ENCODE results near the gene RAD9A.

Gene RAD9A

DNA sequence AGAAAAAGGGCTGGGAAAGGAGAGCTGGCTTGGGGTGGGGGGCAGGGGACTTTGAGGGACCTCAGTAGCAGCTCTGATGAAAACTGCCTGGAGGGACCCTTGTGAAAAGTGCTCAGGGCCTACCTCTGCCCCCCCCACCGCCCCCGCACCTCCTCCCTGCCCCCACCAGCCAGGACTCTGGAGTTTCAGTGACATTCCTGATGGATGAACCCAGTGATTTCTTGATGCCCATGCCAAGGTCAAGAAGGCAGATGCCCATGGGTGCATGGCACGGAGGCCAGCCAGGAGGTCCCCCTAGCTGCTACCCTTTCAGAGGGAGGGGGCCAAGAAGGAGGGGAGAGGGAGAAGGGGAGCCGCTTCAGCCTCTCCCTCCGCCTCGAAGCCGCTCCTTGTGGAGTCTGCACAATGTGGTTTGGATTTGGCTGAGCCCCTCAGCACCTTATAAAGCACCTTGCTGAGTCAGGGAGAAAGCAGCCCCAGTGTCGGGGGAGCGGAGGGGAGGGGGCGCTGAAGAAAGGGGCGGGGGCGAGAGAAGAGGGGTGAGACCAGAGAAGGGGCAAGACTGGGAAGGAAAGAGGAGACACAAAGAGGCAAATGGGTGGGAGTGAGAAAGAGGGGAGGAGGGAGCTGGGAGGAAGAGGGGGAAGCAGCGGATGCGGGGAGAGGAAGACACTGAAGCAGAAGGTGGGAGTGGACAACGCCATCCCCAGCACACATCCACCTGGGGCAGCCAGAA is 16.3 kb upstream of the RAD9A start:
- DNase-seq = no peak

DNA sequence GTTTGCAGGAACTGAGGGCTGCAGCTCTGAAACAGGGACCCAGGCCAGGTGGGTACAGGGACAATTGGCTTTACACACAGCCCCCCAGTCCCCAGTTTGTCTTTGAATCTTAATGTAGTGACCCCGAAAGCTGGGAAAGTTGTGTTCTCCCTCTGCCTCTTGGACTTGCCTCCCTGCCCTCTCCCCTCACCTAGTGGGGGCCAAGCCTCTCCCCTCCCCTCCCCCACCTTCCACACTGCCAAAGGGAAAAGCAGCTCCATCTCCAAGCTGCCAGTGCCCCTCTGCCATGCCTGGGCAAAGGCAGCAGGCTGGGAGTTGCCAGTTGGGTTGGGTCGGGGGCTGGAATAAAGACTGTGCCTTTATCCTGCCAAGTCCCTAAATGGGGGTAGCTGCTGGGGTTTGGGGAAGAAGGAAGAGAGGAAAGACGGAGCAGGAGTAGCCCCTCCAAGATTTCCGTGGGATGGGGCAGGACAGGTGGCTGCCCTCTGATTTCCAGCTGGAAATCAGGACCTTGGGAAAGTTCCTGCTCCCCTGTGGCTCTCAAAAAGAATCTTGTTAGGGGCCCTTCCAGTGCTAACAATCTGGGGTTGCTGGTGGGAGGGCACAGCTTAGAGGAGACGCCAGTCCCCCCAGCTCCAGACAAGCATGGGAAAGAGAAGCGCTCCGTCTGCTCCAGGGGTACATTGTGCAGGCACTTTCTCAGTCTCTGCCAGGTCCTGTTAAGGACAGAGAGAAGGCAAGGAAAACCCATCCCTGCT is 15.5 kb upstream of the RAD9A start:
- no peak for DNase-seq

DNA sequence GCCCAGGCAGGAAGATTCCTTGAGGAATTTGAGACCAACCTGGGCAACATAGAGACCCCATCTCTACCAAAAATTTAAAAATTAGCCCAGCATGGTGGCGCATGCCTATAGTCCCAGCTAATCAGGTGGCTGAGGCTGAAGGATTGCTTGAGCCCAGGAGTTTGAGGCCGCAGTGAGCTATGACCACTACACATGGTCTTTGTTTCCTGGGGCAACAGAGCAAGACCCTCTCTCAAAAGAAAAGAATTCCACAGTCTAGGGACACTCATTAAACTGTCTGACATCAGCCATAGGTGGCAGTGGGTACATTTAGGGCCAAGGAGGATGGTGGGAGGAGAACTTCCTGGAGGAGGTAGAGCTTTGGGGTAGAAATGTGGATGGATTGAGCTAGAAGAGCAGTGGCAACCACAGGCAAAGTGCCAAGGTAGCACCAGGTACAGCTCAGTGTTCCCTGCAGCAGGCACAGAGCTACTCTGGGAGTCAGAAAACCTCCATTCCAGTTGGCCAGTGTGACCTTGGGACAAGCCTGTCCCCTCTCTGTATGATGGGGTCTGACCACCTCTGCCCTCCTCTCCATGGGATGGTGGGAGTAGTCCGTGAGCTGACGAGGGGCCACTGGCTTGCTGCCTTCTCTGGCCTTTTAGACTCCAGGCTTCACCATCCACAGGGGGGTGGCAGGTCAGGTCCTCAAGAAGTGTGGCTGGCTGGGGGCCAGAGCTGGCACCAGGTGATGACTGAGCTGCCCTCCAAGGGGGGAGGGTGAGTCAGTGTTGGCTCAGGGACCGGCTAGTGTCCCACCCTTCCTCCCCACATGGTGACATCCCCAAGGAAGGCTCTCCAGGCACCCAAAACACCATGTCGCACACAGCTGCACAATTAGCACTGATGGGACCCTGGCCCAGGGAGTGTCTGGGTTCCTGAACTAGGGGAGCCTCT is 14.6 kb upstream of the RAD9A start:
- DNase-seq = no peak

DNA sequence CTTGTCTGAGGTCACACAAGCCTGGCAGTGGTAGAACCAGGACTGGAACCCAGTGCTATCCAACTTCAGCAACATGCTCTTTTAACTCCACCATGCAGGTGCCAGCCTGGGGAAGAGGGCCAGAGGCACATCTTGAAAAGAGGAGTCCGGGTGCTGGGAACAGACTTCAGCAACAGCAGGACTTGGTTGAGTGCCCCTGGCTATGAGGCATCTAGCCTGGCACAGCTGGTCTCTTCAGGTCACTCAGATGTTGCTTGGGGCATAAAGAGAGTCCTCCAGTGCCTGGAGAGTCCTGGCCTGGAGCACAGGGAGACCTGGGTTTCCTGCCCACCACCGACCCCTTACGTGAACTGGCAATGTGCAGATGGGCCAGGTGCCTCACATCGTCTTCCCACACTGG is 13.2 kb upstream of the RAD9A start:
- no peak for DNase-seq

DNA sequence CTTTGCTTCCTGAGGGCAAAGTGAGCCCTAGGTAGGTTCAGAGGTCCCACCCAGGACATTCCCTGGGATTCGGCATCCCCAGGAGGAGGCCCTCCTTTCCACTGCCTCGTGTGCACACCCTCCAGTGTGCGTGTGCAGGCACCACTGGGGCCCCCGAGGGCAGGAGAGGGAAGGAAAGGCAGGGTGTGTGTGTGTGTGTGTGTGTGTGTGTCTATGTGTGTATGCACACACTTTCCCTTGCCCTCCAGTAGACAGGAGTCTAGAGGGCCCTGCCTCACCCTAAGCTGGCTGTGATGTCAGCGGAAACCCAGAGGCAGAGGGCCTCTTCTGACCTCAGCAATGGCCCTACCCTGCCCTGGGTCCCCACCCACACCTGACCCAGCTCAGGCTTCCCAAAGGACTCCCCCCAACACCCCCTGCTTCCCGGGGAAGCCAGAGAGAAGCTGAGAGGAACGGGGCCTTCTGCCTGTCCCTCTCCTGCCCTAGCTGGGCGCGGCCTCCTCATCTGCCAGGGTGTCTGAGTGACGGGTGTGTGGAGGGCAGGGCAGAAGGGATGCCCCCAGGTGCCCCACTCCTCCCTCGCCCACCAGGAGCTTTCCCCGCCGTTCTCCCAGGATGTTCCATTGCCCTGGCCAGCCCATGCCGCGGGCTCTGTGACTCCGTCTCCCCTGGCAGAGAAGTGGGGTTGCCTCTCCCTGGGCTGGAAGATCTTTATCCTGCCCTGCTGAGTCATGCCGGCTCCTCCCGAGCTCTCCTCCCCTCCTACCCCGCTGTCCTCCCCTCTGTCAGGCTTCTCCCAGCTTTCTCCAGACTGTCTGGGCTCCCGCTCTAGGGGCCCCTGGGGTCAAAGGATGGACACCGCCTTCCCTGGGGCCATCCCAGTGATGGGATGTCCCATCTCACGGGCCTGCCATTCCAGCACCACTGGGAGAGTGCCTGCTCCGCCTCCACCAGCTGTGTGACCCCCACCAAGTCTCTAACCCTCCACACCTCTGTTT is 12.4 kb upstream of the RAD9A start:
- DNase-seq = no peak

DNA sequence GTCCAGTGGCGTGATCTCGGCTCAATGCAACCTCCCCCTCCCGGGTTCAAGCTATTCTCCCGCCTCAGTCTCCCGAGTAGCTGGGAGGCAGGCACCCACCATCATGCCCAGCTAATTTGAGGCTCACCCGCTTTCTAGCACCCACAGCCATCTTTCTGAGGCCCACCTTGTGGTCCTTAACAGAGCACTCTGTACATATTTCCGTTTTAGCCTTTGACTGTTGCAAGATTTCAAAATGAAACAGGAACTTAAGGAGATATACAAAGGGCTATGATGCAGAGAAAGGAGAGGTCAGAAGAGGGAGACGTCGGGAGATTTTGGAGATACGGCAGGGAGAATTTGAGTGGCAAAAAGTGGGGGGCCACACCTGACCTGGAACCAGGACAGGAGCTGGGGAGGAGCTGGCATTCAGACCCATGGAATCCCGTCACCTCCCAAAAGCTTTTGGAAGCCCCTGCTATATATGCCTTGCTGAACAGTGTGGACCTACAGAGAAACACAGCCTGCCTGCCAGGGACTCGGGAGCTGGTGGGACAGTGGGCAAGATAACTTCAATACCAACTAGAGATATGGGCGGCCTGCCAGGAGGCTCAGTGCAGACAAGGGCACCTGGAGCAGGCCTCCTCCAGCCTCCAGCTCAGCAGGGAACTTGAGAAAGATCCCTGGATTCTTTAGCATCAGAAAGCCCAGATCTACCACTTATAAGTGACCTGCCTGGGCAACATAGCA is 10.4 kb upstream of the RAD9A start:
- no peak for DNase-seq

DNA sequence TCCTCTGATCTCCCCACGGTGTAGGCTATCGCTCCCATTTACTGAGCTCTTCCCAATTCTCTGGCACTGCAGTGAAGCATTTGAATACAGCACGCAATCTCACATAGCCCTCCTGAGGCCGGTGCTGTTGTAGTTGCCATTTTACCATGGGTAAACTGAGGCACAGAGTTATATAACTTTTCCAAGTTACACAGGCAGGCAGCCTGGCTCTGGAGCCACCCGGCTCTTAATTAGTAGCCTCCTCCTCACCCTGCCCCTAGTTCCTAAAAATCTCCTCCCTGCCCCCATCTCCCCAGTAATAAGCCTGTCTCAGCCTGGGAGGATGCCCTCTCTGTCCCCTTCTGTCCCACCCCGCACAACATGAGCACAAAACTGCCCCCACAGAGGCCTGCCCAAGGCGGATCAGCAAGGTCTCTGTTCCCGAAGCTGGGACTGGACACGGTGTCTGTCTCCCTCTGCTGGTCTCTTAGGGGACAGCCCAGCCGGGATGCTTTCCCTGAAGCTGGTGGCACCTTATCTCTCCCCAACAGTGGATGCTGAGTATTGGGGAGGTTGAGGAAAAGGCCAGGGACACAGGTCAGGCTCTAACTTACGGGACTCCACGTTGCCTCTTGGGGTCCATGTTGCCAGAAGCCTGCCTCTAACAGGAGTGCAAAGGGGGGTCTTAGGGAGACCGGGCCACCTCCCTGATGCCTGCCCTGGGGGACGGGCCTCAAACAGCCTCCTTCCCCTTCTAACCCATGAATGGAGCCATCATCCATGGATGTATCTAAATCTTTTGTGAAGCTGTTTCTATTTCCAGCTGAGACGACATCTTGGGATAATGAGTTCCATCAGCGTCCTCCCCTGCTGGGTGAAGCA is 9.3 kb upstream of the RAD9A start:
- peak; percentile 26 to 49 for DNase-seq

DNA sequence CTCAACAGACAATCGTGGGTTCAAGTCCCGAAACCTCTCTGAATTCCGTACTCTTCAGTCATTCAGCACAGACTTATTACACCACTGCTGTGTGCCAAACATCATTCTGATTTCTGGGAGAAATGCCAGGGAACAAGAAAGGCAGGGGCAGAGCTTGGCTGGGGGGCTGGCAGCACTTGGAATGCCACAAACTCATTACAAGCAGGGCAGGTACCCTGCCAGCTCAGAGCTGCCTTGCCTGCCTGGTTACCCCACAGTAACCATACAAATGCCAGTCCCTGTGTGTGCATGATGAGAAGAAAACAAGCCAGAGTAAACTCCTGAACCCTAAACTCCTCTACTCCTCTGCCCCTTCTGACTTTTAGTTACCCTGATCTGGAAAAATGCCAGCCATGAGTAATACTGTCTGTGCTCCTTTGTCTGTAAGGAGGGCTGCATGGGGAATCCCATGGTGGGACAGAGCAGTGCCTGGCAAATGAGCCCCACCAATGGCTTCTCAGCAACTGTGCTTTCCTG is 6.9 kb upstream of the RAD9A start:
- no peak for DNase-seq

DNA sequence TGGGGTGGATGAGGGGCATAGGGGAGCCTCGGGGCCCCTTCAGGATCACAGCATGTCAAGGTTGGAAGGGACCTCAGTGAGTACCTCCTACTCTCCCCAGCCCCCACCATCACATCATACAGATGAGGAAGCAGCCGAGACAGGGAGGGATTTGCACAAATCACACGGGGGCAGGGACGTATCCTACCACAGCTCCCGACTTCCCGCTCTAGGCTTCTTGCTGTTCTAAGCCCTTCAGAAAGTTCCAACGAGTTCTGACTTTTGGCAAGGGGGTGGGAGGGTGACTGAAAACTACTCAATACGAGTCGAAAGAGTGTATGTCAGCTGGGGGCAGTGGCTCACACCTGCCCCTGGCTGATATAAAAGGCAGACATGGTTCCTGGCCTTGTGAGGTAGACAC is 4.7 kb upstream of the RAD9A start:
- DNase-seq = no peak

DNA sequence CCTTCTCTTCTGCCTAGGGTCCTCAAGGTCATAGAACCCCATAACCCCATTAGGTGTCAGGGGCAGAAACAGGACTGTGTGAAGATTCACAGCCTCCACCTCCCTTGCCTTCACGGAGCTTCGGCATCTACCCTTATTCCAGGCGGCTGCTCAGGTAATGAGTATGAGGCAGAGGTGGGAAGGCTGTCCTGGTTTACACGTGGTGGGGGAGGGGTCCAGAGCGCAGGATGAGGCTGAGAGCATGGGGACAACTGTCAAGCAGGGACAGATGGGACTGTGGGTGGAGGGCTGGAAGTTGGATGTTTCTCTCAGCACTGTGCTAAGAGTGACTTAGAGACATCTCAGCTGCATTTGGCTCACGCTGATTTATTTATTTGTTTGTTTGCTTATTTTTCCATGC is 4.3 kb upstream of the RAD9A start:
- no peak for DNase-seq

DNA sequence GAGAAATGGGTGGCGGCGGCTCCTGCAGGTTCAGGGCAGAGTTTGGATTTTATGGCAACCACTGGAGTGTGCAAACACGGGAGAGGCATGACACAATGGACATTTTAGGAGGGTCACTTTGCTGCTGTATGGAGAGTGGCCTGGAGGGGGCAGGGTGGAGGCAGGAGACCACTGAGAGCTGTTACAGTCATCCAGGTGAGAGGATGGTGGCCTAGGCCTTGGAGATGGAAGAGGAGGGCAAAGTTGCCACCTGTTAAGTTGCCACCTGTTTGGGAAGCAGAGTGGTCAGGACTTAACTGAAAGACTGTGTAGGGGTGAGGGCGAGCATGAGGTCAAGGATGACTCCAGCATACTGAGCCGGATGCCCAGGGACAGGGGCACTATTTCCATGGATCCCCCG is 2.3 kb upstream of the RAD9A start:
- no peak for DNase-seq

DNA sequence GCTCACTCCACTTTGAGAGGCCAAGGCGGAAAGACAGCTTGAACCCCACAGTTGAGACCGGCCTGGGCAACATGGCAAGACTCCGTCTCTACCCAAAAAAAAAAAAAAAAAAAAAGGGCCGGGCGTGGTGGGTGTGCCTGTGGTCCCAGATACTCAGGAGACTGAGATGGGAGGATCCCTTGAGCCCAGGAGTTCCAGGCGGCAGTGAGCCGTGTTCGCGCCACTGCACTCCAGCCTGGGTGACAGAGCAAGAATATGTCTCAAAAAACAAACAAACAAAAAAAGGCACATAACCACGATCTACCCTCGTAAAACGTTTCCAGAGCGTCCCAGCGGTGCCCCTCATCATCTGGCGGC is 861 bp upstream of the RAD9A start:
- DNase-seq = no peak

DNA sequence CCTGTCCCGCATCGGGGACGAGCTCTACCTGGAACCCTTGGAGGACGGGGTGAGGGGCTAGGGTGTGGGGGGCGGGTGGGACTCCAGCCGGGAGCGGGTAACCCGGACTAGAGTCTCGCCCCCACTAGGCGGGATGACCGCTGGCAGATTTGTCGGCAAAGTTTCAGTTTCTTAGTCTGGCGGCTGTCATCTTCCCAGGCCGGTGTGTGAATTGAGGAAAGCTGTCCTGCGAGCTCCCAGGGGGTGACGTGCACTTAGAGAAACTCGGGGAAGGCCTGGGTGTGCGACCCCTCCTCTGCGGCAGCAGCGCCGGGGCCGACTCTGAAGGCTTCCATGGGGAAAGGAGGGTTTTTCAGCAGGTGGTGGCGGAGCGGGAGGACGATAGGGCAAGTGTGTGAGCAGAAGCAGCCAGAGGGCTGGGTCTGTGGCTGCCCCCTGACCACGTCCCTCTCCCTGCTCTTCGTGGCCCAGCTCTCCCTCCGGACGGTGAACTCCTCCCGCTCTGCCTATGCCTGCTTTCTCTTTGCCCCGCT is 463 bp downstream of the RAD9A start:
- DNase-seq = no peak

DNA sequence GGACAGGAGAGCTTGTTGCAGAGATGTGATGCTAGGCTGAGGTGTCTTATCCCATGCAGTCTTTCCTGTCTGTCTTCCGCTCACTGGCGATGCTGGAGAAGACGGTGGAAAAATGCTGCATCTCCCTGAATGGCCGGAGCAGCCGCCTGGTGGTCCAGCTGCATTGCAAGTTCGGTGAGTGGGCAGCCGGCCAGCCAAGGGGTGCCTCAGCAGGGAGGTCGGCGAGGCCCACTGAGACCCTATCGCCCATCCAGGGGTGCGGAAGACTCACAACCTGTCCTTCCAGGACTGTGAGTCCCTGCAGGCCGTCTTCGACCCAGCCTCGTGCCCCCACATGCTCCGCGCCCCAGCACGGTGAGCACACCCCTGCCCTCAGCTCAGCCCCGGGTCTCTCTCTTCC is 1.7 kb downstream of the RAD9A start:
- DNase-seq = no peak

DNA sequence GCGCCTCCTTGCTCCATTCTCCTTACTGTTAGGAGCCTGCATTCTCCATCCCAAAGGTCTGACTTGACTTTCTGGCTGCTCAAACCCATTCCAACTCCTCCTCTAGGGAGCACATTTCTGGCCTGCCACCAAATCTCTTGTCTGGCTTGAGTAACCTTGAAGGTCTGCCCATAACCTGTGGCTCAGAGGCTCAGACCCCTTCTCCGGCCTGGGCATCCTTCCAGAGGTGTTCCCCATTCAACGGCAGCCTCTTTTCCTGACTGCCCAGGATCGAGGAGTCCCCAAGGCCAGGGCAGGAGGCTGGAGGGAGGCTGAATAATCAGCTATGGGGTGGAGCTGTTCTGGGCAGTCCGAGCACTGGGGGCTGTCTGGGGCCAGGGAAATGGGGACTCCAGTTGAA is 2.2 kb downstream of the RAD9A start:
- DNase-seq = no peak

DNA sequence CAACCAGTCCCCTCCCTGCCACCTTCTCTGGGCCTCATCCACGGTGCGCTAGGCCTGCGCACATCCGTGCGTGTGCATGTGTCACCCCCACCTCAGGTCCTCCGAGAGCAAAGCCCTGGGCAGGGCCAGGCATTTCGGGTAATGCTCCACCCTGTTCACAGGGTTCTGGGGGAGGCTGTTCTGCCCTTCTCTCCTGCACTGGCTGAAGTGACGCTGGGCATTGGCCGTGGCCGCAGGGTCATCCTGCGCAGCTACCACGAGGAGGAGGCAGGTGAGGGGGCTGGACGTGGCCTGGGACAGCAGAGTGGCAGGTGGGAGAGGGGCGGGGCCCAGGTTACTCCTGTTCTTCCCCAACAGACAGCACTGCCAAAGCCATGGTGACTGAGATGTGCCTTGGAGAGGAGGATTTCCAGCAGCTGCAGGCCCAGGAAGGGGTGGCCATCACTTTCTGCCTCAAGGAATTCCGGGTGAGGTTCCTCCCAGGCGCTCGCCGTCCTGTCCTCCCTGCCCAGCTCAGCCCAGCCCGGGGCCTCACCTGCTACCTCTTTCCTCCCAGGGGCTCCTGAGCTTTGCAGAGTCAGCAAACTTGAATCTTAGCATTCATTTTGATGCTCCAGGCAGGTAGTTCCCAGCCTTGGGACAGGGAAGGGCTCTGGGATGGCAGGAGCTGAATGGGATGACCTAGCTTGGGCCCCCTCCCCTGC is 3.9 kb downstream of the RAD9A start:
- DNase-seq = no peak

DNA sequence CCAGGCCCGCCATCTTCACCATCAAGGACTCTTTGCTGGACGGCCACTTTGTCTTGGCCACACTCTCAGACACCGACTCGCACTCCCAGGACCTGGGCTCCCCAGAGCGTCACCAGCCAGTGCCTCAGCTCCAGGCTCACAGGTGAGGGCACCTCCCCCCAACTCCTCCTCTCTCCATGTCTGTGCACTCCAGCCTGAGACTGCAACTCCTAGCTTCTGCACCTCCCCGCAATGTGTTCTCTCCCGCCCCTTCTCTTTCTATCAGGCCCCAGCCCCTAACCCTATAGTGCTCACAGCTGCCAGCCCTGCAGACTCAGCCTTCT is 4.4 kb downstream of the RAD9A start:
- DNase-seq = no peak

DNA sequence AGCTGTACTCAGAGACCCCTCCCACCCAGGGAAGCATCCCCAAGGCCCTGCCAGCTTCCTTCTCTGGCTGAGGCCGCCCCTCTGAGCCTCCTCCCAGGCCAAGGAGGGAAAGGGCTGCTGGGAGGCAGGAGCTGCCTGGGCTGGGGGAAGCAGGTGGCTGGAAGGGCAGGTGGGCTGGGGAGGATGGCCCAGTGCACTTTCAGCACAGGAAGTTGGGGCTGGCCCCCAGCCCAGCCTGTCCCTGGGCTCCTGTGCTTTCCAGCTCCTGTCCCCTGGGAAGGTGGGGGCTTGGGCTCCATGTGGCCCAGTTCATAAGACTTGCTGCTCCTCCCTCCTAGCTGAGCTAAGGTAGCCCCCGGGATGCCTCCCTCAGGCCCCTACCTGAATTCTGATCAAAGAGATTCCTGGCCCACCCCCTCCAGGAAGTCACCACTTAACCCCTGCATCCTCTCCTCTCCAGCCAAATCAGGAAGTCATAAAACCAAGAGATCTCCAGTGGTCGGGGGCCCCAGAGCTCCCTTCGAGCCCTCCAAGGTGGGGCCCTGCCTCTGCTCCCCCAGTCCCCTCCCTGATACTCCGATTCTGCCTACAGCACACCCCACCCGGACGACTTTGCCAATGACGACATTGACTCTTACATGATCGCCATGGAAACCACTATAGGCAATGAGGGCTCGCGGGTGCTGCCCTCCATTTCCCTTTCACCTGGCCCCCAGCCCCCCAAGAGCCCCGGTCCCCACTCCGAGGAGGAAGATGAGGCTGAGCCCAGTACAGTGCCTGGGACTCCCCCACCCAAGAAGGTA is 5.0 kb downstream of the RAD9A start:
- no peak for DNase-seq

DNA sequence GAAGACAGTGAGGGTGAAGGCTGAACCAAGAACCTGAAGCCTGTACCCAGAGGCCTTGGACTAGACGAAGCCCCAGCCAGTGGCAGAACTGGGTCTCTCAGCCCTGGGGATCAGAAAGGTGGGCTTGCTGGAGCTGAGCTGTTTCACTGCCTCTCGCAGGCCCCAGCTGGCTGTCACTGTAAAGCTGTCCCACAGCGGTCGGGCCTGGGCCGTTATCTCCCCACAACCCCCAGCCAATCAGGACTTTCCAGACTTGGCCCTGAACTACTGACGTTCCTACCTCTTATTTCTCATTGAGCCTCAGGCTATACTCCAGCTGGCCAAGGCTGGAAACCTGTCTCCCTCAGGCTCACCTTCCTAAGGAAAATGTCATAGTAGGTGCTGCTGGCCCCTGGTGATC is 5.8 kb downstream of the RAD9A start:
- DNase-seq = no peak

Data from NCI-H187 (cell line).